OCI-LY7 (cell line): ENCODE measurements around the gene TTC16.

ENCODE experiments used
- EZH2phosphoT487 ChIP-seq: fragments of 200-600 bp; sonication (generic); IDR thresholded peaks from 2 replicates; pipeline ENCODE4 v1.6.1; 2018; ENCODE audit warnings: low read depth, borderline replicate concordance, mild to moderate bottlenecking, mixed run types, antibody characterized with exemption, low read length, moderate library complexity, mixed read lengths
- TF ChIP-seq, protein P1 (sequence below): fragments of 200-600 bp; sonication (generic); conservative IDR thresholded peaks from 2 replicates; pipeline ENCODE4 v1.5.1; 2014; ENCODE audit warnings: mild to moderate bottlenecking, antibody characterized with exemption, low read length, moderate library complexity, mixed read lengths

DNA sequence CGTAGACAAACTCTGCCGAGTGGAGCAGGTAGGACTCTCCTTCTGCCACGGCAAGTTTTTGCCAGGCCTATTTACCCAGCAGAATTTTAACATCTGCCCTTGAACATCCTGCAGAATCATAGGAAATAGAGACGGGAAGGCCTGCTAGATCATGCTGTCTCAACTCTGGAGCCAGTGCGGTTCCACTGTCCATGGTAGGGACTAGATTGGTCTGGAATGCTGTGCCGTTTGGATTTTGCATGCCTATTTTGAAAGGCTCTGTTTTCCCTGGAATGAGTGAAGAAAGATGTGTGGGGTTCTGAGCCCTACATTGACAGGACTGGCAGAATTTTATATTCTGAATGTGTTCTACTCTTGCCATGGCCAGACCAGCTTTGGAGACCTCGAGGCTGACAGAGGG lies 42.6 kb upstream of the TTC16 start:
- TF ChIP-seq, protein P1, sequence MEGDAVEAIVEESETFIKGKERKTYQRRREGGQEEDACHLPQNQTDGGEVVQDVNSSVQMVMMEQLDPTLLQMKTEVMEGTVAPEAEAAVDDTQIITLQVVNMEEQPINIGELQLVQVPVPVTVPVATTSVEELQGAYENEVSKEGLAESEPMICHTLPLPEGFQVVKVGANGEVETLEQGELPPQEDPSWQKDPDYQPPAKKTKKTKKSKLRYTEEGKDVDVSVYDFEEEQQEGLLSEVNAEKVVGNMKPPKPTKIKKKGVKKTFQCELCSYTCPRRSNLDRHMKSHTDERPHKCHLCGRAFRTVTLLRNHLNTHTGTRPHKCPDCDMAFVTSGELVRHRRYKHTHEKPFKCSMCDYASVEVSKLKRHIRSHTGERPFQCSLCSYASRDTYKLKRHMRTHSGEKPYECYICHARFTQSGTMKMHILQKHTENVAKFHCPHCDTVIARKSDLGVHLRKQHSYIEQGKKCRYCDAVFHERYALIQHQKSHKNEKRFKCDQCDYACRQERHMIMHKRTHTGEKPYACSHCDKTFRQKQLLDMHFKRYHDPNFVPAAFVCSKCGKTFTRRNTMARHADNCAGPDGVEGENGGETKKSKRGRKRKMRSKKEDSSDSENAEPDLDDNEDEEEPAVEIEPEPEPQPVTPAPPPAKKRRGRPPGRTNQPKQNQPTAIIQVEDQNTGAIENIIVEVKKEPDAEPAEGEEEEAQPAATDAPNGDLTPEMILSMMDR, result no peak
- TF ChIP-seq EZH2phosphoT487, result no peak
